Measurements from ENCODE around the gene FXYD2.

DNA sequence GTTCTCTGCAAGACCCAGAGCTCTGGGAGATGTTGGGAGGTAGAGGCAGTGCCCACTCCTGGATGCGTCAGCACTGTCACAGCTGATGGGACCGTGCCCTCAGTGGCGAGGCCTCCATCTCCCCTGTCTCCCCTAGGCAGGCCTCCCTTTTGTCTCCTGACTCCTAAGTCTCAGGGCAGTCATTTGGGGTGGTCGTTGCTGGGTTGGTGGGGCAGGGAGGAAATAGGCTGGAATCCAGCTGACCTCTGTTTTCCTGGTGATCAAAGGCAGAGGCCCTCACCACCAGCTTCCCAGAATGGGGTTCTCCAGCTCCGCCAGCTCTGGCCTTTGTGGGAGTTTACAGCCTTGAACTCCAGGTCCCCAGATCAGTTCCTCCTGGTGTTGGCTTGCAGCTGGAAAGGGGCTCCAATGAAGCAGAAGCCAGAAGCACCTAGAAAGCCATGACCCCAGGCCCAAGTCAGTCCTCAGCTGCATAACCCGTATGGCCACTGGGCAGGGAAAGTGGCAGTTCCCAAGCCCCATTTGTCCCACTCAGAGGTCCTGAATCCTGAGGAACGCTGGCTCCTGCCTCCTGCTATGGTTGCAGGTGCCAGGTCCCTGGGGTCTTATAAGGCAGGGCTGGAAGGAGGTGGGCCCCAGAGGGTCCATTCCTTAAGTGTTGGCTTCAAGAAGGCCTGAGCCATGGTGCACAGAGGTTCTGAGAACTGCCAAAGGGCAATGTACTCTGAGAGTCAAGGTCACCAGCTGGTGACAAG, 7.3 kb upstream of the FXYD2 start:
- TF ChIP-seq, protein P1, sequence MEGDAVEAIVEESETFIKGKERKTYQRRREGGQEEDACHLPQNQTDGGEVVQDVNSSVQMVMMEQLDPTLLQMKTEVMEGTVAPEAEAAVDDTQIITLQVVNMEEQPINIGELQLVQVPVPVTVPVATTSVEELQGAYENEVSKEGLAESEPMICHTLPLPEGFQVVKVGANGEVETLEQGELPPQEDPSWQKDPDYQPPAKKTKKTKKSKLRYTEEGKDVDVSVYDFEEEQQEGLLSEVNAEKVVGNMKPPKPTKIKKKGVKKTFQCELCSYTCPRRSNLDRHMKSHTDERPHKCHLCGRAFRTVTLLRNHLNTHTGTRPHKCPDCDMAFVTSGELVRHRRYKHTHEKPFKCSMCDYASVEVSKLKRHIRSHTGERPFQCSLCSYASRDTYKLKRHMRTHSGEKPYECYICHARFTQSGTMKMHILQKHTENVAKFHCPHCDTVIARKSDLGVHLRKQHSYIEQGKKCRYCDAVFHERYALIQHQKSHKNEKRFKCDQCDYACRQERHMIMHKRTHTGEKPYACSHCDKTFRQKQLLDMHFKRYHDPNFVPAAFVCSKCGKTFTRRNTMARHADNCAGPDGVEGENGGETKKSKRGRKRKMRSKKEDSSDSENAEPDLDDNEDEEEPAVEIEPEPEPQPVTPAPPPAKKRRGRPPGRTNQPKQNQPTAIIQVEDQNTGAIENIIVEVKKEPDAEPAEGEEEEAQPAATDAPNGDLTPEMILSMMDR (IDR thresholded peaks at IDR 0.05): no peak
- TF ChIP-seq POLR2A (IDR thresholded peaks at IDR 0.05): no peak

Measured in vagina (tissue), 2 donors.